Heart left ventricle (tissue), 13 donors: ENCODE results near the gene LIMS2.

ENCODE experiments used
- POLR2A ChIP-seq, 2 donors: fragments of 450-650 bp; IDR thresholded peaks; one replicate each; pipeline ENCODE4 v1.6.1; 2017; ENCODE audit warnings: antibody characterized with exemption in 2 of 2, mild to moderate bottlenecking in 2 of 2, moderate library complexity in 2 of 2
- TF ChIP-seq, protein P1 (sequence below), 12 donors: fragments of 200-600 bp; sonication (generic) in 4 of 12; IDR thresholded peaks; one replicate each; pipeline versions ENCODE4 v1.5.0 to v1.8.0; 2018 to 2022; ENCODE audit warnings: antibody characterized with exemption in 12 of 12, mild to moderate bottlenecking in 5 of 12
- donor health status: ischemic (EF 13 %, LVEDD 7.1; RV severe dilation, severe dysfunction).
- donor health status: DM: no; HTN: yes; CAD: no.
- donor health status: DM: no; HTN: no; CAD: no.
- donor health status: ischemic (EF 25% LVEDD 6.9; RV normal size, moderate dysfunction).
- donor health status: ischemic (EF 25% LVEDD 5.7; RV mildly dilated, moderate dysfunction).
- donor health status: ischemic (EF 35%, LVEDD 5.7; RV mildly dilated, moderate dysfunction).
- donor health status: nonischemic (EF 11% LVEDD 7.7; RV severe dilation, severe dysfunction).
- donor health status: DM: yes; HTN: yes; CAD: no.
- donor health status: PGD.
- donor health status: ischemic (EF 29% LVEDD 5.4; RV normal size, mild dysfunction).
- donor health status: nonischemic (EF 23%, LVEDD 6.1; RV moderate dilation, normal function).

DNA sequence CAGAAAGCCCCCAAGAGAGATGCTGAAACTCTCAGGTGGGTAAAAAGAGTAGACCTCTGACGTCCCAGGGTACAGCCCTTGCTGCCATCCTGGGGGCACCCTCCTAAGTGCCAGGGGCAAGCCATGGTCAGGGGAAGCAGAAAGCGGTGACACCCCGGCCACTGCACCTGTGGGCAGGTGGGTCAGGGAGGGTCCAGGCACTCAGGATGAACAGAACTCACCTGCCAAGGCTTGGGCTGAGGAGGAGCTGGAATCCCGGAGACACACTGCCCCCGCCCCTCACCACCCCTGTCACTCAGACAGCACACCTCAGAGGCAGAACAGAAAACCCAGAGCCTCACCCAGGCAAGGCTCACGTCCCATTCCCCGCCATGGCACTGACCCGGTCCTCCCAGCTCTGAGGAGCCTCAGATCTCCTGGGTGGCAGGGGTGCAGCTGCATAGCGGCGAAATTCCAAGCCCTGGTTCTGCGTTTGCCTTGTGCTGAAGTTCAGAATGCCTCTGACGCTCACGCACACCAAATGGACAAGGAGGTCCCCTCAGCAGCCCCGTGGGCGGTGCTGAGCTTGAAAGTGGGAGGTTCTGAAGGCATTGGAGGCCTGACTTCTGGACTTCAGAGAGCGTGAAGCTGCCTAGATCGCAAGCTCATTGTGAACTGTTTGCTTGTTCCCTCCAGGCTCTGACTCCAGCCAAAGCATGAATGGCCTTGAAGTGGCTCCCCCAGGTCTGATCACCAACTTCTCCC is 25.1 kb downstream of the LIMS2 start:
- TF ChIP-seq, protein P1, sequence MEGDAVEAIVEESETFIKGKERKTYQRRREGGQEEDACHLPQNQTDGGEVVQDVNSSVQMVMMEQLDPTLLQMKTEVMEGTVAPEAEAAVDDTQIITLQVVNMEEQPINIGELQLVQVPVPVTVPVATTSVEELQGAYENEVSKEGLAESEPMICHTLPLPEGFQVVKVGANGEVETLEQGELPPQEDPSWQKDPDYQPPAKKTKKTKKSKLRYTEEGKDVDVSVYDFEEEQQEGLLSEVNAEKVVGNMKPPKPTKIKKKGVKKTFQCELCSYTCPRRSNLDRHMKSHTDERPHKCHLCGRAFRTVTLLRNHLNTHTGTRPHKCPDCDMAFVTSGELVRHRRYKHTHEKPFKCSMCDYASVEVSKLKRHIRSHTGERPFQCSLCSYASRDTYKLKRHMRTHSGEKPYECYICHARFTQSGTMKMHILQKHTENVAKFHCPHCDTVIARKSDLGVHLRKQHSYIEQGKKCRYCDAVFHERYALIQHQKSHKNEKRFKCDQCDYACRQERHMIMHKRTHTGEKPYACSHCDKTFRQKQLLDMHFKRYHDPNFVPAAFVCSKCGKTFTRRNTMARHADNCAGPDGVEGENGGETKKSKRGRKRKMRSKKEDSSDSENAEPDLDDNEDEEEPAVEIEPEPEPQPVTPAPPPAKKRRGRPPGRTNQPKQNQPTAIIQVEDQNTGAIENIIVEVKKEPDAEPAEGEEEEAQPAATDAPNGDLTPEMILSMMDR (IDR thresholded peaks at IDR 0.05), result peak in 2 of 12 donors; percentile 12 to 18
- no peak for TF ChIP-seq POLR2A (IDR thresholded peaks at IDR 0.05)
